Nephron progenitor cell (in vitro differentiated cells): ENCODE results near the gene DGUOK.
A peak's percentile ranks its signal among the peaks of the same experiment; 100 is the strongest.

Experiments
- DNase-seq: peaks from one replicate; pipeline ENCODE4 v3.0.0; 2021
- H3K27ac Mint-ChIP-seq: 2 replicates; pipeline ENCODE4 v1.8.0; 2021; ENCODE audit warnings: mild to moderate bottlenecking, moderate library complexity, mixed read lengths
- H3K27me3 Mint-ChIP-seq: 2 replicates; pipeline ENCODE4 v1.8.0; 2021; ENCODE audit warnings: mild to moderate bottlenecking, low read depth, mixed read lengths; ENCODE audit not compliant: poor library complexity
- H3K36me3 Mint-ChIP-seq: 2 replicates; pipeline ENCODE4 v1.8.0; 2021; ENCODE audit warnings: low read depth, mixed read lengths
- H3K4me1 Mint-ChIP-seq: 2 replicates; pipeline ENCODE4 v1.8.0; 2021; ENCODE audit warnings: mixed read lengths
- H3K4me3 Mint-ChIP-seq: 2 replicates; pipeline ENCODE4 v1.8.0; 2021; ENCODE audit warnings: mild to moderate bottlenecking, moderate library complexity, mixed read lengths
- H3K9me3 Mint-ChIP-seq: 2 replicates; pipeline ENCODE4 v1.8.0; 2021; ENCODE audit warnings: mild to moderate bottlenecking, moderate library complexity, mixed read lengths
- TF ChIP-seq, protein P1 (sequence below): fragments of 200-600 bp; sonication (generic); IDR thresholded peaks from 2 replicates; pipeline ENCODE4 v1.5.0; 2021; ENCODE audit warnings: antibody characterized with exemption

DGUOK gene

DNA sequence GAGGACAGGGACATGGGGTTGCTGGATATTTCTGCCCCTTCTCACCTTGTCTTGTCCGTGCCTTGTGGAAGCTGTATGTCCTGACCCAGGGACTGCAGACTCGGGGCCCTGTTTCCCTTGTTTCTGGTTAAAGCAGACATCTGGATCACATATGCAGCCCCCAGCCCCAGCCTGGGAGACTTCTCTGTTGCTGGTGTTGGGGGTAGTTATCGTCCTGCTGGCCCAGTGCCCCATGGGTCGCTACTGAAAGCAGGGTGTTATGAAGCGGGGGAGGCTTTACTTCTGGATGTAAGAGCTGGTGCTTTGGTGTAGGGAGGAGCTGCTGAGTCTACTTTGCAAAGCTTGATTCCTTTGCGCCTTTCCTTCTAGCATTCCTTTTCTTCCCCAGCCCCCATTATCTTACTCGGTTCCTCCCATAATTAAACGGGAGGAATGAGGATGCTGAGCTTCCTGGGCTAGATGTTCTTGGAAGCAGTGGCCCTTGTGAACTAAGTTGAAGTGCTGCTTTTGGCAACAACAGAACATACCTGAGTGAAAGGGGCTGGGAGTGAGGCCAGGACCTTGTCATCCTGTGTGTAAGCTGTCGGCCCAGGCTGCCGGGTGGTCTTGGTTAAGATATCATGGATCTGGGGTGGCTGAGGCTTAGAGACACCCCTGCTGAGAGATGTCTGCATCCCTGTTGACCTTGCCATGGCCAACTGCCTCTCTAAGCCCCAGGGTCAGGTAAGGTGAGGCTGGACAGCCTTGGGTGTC lies 61.4 kb downstream of the DGUOK start:
- peak overlapping the region; percentile 68 for H3K27ac Mint-ChIP-seq
- H3K36me3 Mint-ChIP-seq: peaks cover 44% of the 10 kb centered on the region
- H3K27me3 Mint-ChIP-seq: peaks cover 6% of the 10 kb centered on the region
- TF ChIP-seq, protein P1, sequence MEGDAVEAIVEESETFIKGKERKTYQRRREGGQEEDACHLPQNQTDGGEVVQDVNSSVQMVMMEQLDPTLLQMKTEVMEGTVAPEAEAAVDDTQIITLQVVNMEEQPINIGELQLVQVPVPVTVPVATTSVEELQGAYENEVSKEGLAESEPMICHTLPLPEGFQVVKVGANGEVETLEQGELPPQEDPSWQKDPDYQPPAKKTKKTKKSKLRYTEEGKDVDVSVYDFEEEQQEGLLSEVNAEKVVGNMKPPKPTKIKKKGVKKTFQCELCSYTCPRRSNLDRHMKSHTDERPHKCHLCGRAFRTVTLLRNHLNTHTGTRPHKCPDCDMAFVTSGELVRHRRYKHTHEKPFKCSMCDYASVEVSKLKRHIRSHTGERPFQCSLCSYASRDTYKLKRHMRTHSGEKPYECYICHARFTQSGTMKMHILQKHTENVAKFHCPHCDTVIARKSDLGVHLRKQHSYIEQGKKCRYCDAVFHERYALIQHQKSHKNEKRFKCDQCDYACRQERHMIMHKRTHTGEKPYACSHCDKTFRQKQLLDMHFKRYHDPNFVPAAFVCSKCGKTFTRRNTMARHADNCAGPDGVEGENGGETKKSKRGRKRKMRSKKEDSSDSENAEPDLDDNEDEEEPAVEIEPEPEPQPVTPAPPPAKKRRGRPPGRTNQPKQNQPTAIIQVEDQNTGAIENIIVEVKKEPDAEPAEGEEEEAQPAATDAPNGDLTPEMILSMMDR: no peak
- no peak for DNase-seq
- peak overlapping the region; percentile 86 for H3K4me3 Mint-ChIP-seq
- peaks cover 69% of the 10 kb centered on the region for H3K4me1 Mint-ChIP-seq
- no peaks in the 10 kb centered on the region for H3K9me3 Mint-ChIP-seq

- Mint-ChIP-seq H3K9me3 (no peaks in the 10 kb centered on the region), H3K4me1 (peaks cover 72% of the 10 kb centered on the region), H3K36me3 (peaks cover 44% of the 10 kb centered on the region), H3K27me3 (no peaks in the 10 kb centered on the region), H3K4me3 (no peak overlapping the region), H3K27ac (no peak overlapping the region)
- no peak for DNase-seq
- TF ChIP-seq, protein P1: no peak
Observed at GRCh38 chr2:73989972-73990371, 63.3 kb downstream of the DGUOK start.

- peak overlapping the region; percentile 12 for H3K27ac Mint-ChIP-seq
- no peaks in the 10 kb centered on the region for H3K27me3 Mint-ChIP-seq
- no peaks in the 10 kb centered on the region for H3K9me3 Mint-ChIP-seq
- TF ChIP-seq, protein P1: no peak
- peaks cover 44% of the 10 kb centered on the region for H3K36me3 Mint-ChIP-seq
- H3K4me3 Mint-ChIP-seq: no peak overlapping the region
- peaks cover 72% of the 10 kb centered on the region for H3K4me1 Mint-ChIP-seq
- DNase-seq: no peak
Observed at GRCh38 chr2:73990531-73990930, 63.9 kb downstream of the DGUOK start.

DNA sequence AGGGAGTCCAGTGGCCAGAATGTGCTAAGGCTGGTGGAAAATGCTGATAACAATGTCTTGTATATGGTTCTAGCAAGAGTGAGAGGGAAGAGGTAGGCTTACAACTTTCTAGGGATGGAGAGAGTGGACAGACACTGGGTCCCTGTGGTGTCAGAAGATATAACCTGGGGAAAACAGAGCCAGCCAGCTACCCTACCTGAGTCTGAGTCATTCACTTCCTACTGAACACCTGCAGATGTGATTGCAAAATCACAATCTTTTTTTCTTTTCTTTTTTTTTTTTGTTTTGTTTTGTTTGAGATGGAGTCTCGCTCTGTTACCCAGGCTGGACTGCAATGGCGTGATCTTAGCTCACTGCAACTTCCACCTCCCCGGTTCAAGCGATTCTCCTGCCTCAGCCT lies 65.4 kb downstream of the DGUOK start:
- Mint-ChIP-seq H3K4me3 (no peak overlapping the region), H3K4me1 (peaks cover 61% of the 10 kb centered on the region), H3K9me3 (no peaks in the 10 kb centered on the region), H3K27me3 (peaks cover 2% of the 10 kb centered on the region), H3K36me3 (peaks cover 35% of the 10 kb centered on the region), H3K27ac (peak overlapping the region; percentile 70)
- TF ChIP-seq, protein P1: no peak
- DNase-seq: no peak

DNA sequence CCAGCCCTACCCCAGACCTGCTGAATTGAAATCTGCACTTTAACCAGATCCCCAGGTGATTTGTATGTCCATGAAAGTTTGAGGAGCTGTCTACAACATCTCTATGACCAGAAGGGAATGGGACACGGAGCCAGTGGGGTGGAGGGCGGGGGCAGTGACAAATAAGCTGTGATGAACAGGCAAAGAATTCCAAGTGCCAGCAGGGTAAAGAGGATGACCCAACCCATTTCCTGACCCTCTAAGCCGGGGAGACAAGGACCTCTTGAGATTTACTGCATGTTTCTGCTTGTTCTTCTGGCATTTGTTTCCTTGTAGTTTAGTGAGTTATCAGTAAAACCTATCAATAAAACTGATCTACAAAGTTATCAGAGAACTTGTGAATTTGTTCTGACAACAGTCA lies 66.7 kb downstream of the DGUOK start:
- Mint-ChIP-seq H3K4me1 (peaks cover 61% of the 10 kb centered on the region), H3K9me3 (no peaks in the 10 kb centered on the region), H3K4me3 (no peak overlapping the region), H3K27me3 (peaks cover 10% of the 10 kb centered on the region), H3K27ac (no peak overlapping the region), H3K36me3 (peaks cover 38% of the 10 kb centered on the region)
- TF ChIP-seq, protein P1: no peak
- DNase-seq: no peak

DNA sequence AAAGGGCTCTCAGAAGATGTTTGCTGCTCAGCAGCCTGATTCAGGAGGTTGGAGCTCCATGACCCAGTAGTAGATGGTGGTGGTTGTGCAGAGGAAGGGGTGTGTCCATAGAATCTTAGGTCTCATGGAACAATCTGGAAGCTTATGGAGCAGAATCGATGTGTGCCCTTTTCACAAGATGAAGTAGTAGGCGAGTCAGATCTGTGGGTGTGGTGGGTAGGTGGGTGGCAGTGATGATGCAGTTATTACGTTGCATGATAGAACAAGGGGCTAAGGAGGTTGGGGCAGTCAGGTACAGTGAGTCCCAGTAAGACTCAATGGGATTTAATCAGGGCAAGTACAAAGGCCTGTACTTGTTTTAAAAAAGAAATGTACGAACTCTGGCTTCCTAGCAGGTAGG lies 67.1 kb downstream of the DGUOK start:
- TF ChIP-seq, protein P1: no peak
- Mint-ChIP-seq H3K9me3 (no peaks in the 10 kb centered on the region), H3K27ac (no peak overlapping the region), H3K4me3 (no peak overlapping the region), H3K27me3 (peaks cover 10% of the 10 kb centered on the region), H3K36me3 (peaks cover 35% of the 10 kb centered on the region), H3K4me1 (peaks cover 61% of the 10 kb centered on the region)
- DNase-seq: no peak
